HG03457 (cell line): ENCODE results near the gene EIF3I.
"Not testable (repeated sequence)": the region's sequence is repeated elsewhere in the genome, so short reads cannot be mapped to it uniquely, and the experiment has no call there.

Source experiments
- ATAC-seq: cut with Tn5 transposase; IDR thresholded peaks from one replicate; pipeline ENCODE4 v1.9.1; 2021; ENCODE audit warnings: moderate number of reproducible peaks; ENCODE audit not compliant: unreplicated experiment

Gene EIF3I

DNA sequence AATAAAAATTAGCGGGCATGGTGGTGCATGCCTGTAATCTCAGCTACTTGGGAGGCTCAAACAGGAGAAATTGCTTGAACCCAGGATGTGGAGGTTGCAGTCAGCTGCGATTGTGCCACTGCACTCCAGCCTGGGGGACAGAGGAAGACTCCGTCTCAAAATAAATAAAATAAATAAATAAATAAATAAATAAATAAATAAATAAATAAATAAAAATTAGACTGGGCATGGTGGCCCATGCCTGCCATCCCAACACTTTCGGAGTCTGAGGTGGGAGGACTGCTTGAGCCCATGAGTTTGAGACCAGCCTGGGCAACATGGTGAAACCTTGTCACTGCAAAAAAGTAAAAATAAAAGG lies 41.0 kb downstream of the EIF3I start:
- ATAC-seq = not testable (repeated sequence)

DNA sequence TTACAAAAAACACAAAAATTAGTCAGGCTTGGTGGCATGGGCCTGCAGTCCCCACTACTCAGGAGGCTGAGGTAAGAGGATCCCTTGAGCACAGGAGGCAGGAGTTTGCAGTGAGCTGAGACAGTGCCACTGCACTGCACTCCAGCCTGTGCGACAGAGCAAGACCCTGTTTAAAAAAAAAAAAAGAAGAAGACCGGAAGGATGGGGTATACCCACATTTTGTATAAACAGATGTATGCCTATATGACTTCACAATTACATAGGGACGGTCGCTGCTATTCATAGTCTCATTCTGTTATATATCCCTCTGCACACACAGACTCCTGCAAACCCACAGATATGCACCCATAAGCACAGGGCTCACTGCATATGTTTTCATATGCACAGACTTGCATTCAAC lies 41.5 kb downstream of the EIF3I start:
- ATAC-seq = no peak

DNA sequence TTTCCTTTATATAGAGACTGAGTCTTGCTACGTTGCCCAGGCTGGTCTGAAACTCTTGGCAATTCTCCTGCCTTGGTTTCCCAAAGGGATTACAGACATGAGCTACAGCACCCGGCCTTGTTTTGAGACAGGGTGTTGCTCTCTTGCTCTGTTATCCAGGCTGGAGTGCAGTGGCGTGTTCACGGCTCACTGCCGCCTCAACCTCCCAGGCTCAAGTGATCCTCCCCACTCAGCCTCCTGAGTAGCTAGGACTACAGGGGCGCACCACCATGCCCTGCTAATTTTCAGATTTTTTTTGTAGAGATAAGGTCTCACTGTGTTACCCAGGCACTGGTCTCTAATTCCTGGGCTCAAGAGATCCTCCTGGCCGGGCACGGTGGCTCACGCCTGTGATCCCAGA lies 43.6 kb downstream of the EIF3I start:
- no peak for ATAC-seq

DNA sequence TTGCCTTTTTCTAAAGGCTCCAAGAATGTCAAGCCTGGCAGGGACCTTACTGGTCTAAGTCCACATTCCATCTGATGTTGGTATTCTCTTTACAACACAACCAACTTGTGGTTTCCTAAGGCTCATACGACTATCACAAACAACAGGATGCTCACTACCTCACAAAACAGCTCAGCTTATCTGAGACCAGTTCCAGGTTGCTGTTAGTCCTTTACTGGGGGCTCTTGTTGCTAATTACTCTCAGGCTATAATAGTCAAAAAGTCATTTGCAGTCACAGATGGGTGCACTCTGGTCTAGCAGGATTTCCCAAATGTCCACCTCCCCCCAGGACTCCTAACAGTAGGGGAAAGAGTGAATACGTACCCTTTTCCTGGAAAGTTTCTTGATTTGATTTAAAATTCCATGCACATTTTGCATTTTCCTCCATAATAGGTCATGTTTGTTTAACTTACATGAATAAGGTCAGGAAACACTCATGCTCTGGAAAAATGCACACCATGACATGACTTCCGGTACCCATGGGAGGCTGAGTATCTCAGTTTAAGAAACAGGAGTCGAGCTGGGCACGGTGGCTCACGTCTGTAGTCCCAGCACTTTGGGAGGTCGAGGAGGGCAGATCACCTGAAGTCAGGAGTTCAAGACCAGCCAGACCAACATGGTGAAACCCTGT lies 44.8 kb downstream of the EIF3I start:
- no peak for ATAC-seq

DNA sequence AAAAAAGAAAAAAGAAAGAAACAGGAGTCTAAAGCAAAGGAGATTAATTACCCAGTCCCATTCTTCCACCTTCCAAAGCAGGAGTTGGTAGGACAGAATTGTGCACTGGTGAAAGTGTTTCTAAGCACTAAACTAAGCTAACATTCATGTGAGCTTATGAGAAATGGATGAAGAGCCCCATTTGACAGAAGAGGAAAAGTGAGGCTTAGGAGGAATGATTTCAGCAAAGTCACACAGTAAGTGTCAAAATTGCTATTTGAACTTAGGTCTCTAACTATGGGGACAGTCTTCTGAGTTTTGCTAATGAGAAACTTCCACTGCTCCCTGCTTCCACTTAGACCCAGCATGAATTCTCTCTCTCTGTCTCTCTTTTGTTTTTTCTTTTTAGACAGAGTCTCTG lies 47.5 kb downstream of the EIF3I start:
- no peak for ATAC-seq

GRCh38 chr1:32272557-32273390 lies 50.6 kb downstream of the EIF3I start:
- no peak for ATAC-seq

DNA sequence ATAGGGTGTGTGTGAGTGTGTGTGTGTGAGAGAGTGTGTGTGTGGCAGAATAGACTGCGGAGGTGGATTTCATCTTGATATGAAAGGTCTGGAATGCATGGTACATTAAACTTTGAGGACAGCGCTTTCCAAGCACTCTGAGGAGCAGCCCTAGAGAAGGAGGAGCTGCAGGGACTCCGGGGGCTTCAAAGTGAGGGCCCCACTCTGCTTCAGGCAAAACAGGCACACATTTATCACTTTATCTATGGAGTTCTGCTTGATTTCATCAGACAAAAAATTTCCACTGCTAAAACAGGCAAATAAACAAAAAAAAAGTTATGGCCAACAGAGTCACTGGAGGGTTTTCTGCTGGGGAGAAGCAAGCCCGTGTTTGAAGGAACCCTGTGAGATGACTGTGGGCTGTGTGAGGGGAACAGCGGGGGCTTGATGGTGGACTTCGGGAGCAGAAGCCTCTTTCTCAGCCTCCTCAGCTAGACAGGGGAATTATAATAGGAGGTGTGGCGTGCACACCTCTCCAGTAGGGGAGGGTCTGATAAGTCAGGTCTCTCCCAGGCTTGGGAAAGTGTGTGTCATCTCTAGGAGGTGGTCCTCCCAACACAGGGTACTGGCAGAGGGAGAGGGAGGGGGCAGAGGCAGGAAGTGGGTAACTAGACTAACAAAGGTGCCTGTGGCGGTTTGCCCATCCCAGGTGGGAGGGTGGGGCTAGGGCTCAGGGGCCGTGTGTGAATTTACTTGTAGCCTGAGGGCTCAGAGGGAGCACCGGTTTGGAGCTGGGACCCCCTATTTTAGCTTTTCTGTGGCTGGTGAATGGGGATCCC lies 51.4 kb downstream of the EIF3I start:
- no peak for ATAC-seq

- ATAC-seq = no peak
These were observed 52.6 kb downstream of the EIF3I start for GRCh38 chr1:32274646-32275340.

DNA sequence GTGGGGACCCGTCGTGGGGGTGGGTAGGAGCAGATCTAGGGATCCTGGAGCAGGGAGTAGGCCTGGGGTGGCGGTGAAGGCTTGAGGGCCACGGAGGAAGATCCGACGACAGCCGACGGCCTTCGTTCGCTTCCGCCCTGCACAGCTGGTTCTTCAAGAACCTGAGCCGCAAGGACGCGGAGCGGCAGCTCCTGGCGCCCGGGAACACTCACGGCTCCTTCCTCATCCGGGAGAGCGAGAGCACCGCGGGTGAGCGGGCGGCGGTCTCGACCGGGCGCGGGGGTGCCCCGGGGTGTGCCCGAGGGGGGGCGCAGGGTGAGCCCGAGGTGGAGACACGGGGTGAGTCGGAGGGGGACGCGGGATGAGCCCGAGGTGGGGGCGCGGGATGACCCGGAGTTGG lies 53.2 kb downstream of the EIF3I start:
- no peak for ATAC-seq

GRCh38 chr1:32276032-32276782 lies 54.0 kb downstream of the EIF3I start:
- no peak for ATAC-seq
